Measurements from ENCODE around the gene TMEM120B. TPM values are rescaled to one million over a fixed set of nuclear protein-coding genes. Genes with fewer than 3 reads are reported as not detected.
A peak's percentile ranks its signal among the peaks of the same experiment; 100 is the strongest.
"Not testable (repeated sequence)": the region's sequence is repeated elsewhere in the genome, so short reads cannot be mapped to it uniquely, and the experiment has no call there.

TMEM120B gene
- polyA plus RNA-seq, 1 donor from 2014 or later = 9.8 TPM

- Histone ChIP-seq H3K4me2 (ENCODE audit: low read length) (no peak overlapping the region), H4K20me1 (ENCODE audit: insufficient read depth) (no peaks in the 10 kb centered on the region), H3K9ac (ENCODE audit: low read length) (no peak overlapping the region), H2AFZ (ENCODE audit: low read depth, low read length) (no peak overlapping the region), H3K4me3 (ENCODE audit: low read length) (no peak overlapping the region), H3K27me3 (ENCODE audit: insufficient read depth, low read depth, low read length) (no peaks in the 10 kb centered on the region), H3K36me3 (ENCODE audit: insufficient read depth, low read length) (no peaks in the 10 kb centered on the region), H3K9me3 (ENCODE audit: low read length) (no peaks in the 10 kb centered on the region), H3K27ac (ENCODE audit: low read length) (no peak overlapping the region), H3K79me2 (replicated peaks; ENCODE audit: insufficient read depth, low read length) (no peaks in the 10 kb centered on the region), H3K9me2 (ENCODE audit: insufficient read depth, low read length) (no peaks in the 10 kb centered on the region), H3F3A (ENCODE audit: insufficient read depth, low read length, poor library complexity, severe bottlenecking) (no peaks in the 10 kb centered on the region)
- TF ChIP-seq CTCF (IDR thresholded peaks at IDR 0.05; ENCODE audit: poor library complexity, severe bottlenecking) (no peak), TAF1 (IDR thresholded peaks at IDR 0.05; ENCODE audit: low read depth) (no peak), EZH2 (IDR thresholded peaks at IDR 0.05; ENCODE audit: borderline replicate concordance, insufficient read depth, low read length, poor library complexity, severe bottlenecking) (no peak), MXI1 (conservative IDR thresholded peaks at IDR 0.05; ENCODE audit: poor library complexity, severe bottlenecking) (no peak), SMC3 (conservative IDR thresholded peaks at IDR 0.05; ENCODE audit: poor library complexity) (no peak), RAD21 (conservative IDR thresholded peaks at IDR 0.05) (no peak), POLR2AphosphoS5 (IDR thresholded peaks at IDR 0.05) (no peak), EP300 (conservative IDR thresholded peaks at IDR 0.05; ENCODE audit: poor library complexity, severe bottlenecking) (no peak)
- TF ChIP-seq, protein P1, sequence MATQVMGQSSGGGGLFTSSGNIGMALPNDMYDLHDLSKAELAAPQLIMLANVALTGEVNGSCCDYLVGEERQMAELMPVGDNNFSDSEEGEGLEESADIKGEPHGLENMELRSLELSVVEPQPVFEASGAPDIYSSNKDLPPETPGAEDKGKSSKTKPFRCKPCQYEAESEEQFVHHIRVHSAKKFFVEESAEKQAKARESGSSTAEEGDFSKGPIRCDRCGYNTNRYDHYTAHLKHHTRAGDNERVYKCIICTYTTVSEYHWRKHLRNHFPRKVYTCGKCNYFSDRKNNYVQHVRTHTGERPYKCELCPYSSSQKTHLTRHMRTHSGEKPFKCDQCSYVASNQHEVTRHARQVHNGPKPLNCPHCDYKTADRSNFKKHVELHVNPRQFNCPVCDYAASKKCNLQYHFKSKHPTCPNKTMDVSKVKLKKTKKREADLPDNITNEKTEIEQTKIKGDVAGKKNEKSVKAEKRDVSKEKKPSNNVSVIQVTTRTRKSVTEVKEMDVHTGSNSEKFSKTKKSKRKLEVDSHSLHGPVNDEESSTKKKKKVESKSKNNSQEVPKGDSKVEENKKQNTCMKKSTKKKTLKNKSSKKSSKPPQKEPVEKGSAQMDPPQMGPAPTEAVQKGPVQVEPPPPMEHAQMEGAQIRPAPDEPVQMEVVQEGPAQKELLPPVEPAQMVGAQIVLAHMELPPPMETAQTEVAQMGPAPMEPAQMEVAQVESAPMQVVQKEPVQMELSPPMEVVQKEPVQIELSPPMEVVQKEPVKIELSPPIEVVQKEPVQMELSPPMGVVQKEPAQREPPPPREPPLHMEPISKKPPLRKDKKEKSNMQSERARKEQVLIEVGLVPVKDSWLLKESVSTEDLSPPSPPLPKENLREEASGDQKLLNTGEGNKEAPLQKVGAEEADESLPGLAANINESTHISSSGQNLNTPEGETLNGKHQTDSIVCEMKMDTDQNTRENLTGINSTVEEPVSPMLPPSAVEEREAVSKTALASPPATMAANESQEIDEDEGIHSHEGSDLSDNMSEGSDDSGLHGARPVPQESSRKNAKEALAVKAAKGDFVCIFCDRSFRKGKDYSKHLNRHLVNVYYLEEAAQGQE (IDR thresholded peaks at IDR 0.05; ENCODE audit: borderline replicate concordance) = no peak
These were observed 19.3 kb upstream of the TMEM120B start for GRCh38 chr12:121693155-121693687.

- Histone ChIP-seq H3F3A (ENCODE audit: insufficient read depth, low read length, poor library complexity, severe bottlenecking) (no peaks in the 10 kb centered on the region), H3K79me2 (replicated peaks; ENCODE audit: insufficient read depth, low read length) (no peaks in the 10 kb centered on the region), H3K4me2 (ENCODE audit: low read length) (no peak overlapping the region), H3K9ac (ENCODE audit: low read length) (no peak overlapping the region), H3K9me3 (ENCODE audit: low read length) (no peaks in the 10 kb centered on the region), H3K27me3 (ENCODE audit: insufficient read depth, low read depth, low read length) (no peaks in the 10 kb centered on the region), H3K27ac (ENCODE audit: low read length) (peak overlapping the region; percentile 6), H2AFZ (ENCODE audit: low read depth, low read length) (peak overlapping the region; percentile 57), H3K36me3 (ENCODE audit: insufficient read depth, low read length) (no peaks in the 10 kb centered on the region), H3K4me3 (ENCODE audit: low read length) (no peak overlapping the region), H4K20me1 (ENCODE audit: insufficient read depth) (no peaks in the 10 kb centered on the region), H3K9me2 (ENCODE audit: insufficient read depth, low read length) (no peaks in the 10 kb centered on the region)
- peak; percentile 79 for TF ChIP-seq SMC3 (conservative IDR thresholded peaks at IDR 0.05; ENCODE audit: poor library complexity)
- TF ChIP-seq POLR2AphosphoS5 (IDR thresholded peaks at IDR 0.05) = no peak
- TF ChIP-seq EZH2 (IDR thresholded peaks at IDR 0.05; ENCODE audit: borderline replicate concordance, insufficient read depth, low read length, poor library complexity, severe bottlenecking) = no peak
- TF ChIP-seq TAF1 (IDR thresholded peaks at IDR 0.05; ENCODE audit: low read depth) = no peak
- TF ChIP-seq, protein P1 (IDR thresholded peaks at IDR 0.05; ENCODE audit: borderline replicate concordance) = no peak
- peak; percentile 80 for TF ChIP-seq RAD21 (conservative IDR thresholded peaks at IDR 0.05)
- TF ChIP-seq CTCF (IDR thresholded peaks at IDR 0.05; ENCODE audit: poor library complexity, severe bottlenecking) = peak; percentile 79
- no peak for TF ChIP-seq MXI1 (conservative IDR thresholded peaks at IDR 0.05; ENCODE audit: poor library complexity, severe bottlenecking)
- no peak for TF ChIP-seq EP300 (conservative IDR thresholded peaks at IDR 0.05; ENCODE audit: poor library complexity, severe bottlenecking)
These were observed 15.4 kb upstream of the TMEM120B start for GRCh38 chr12:121697093-121697698.

DNA sequence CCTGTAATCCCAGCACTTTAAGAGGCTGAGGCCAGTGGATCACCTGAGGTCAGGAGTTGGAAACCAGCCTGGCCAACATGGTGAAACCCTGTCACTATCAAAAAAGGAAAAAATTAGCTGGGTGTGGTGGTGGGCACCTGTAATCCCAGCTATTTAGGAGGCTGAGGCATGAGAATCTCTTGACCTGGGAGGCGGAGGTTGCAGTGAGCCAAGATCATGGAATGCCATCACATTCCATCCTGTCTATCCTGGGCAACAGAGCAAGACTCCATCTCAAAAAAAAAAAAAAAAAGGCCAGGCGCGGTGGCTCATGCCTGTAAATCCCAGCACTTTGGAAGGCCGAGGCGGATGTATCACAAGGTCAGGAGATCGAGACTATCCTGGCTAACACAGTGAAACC, 14.7 kb upstream of the TMEM120B start:
- H3K27ac ChIP-seq (ENCODE audit: low read length); H3K9ac ChIP-seq (ENCODE audit: low read length); H3K4me2 ChIP-seq (ENCODE audit: low read length); H4K20me1 ChIP-seq (ENCODE audit: insufficient read depth); H3K79me2 ChIP-seq (replicated peaks; ENCODE audit: insufficient read depth, low read length); H2AFZ ChIP-seq (ENCODE audit: low read depth, low read length); H3K4me3 ChIP-seq (ENCODE audit: low read length); H3K27me3 ChIP-seq (ENCODE audit: insufficient read depth, low read depth, low read length); H3K9me3 ChIP-seq (ENCODE audit: low read length); H3F3A ChIP-seq (ENCODE audit: insufficient read depth, low read length, poor library complexity, severe bottlenecking); H3K9me2 ChIP-seq (ENCODE audit: insufficient read depth, low read length); H3K36me3 ChIP-seq (ENCODE audit: insufficient read depth, low read length): not testable (repeated sequence)
